GM23338 (cell line): Measurements from ENCODE around the gene RMND5B. TPM values are rescaled to one million over a fixed set of nuclear protein-coding genes. Genes with fewer than 3 reads are reported as not detected.

Experiments used
- ATAC-seq: fragments of 200-7000 bp; cut with Tn5 transposase; 3 replicates; pipeline ENCODE4 v1.9.1; 2020
- DNase-seq: peaks from one replicate; pipeline ENCODE4 v3.0.0-alpha.2; 2015; ENCODE audit warnings: low spot score
- H2AFZ ChIP-seq: fragments of 200-600 bp; sonication (generic); 2 replicates; pipeline ENCODE4 v1.8.0; 2016; ENCODE audit warnings: antibody characterized with exemption, mild to moderate bottlenecking, moderate library complexity
- H3F3A ChIP-seq: fragments of 200-600 bp; sonication (generic); replicated peaks from 2 replicates; pipeline ENCODE4 v1.8.0; 2017; ENCODE audit warnings: antibody characterized with exemption, mixed run types, low read depth
- H3K27ac ChIP-seq: fragments of 200-600 bp; sonication (generic); 2 replicates; pipeline ENCODE4 v1.6.1; 2016; ENCODE audit warnings: low read depth
- H3K27me3 ChIP-seq: fragments of 200-600 bp; sonication (generic); 2 replicates; pipeline ENCODE4 v1.8.0; 2016; ENCODE audit warnings: mild to moderate bottlenecking, mixed run types, moderate library complexity; ENCODE audit not compliant: insufficient read depth
- H3K36me3 ChIP-seq: fragments of 200-600 bp; sonication (generic); 2 replicates; pipeline ENCODE4 v1.8.0; 2016; ENCODE audit warnings: mild to moderate bottlenecking; ENCODE audit not compliant: insufficient read depth
- H3K4me1 ChIP-seq: fragments of 200-600 bp; sonication (generic); 2 replicates; pipeline ENCODE4 v1.8.0; 2016; ENCODE audit warnings: mild to moderate bottlenecking, moderate library complexity; ENCODE audit not compliant: insufficient read depth
- H3K4me2 ChIP-seq: fragments of 200-600 bp; sonication (generic); 2 replicates; pipeline ENCODE4 v1.7.1; 2017; ENCODE audit warnings: mixed run types
- H3K4me3 ChIP-seq: fragments of 200-600 bp; sonication (generic); 2 replicates; pipeline ENCODE4 v1.6.1; 2016; ENCODE audit warnings: mixed run types
- H3K79me2 ChIP-seq: fragments of 200-600 bp; sonication (generic); replicated peaks from 2 replicates; pipeline ENCODE4 v1.8.0; 2017; ENCODE audit warnings: mild to moderate bottlenecking; ENCODE audit not compliant: insufficient read depth
- H3K9me2 ChIP-seq: fragments of 200-600 bp; sonication (generic); 2 replicates; pipeline ENCODE4 v1.8.0; 2017; ENCODE audit not compliant: insufficient read depth
- H4K20me1 ChIP-seq: fragments of 200-600 bp; sonication (generic); replicated peaks from 2 replicates; pipeline ENCODE4 v1.8.0; 2017; ENCODE audit warnings: mild to moderate bottlenecking; ENCODE audit not compliant: insufficient read depth
- H3K27ac Mint-ChIP-seq: 2 replicates; pipeline ENCODE4 v1.8.0; 2020; ENCODE audit warnings: inconsistent platforms, mild to moderate bottlenecking, moderate library complexity, mixed read lengths
- H3K27me3 Mint-ChIP-seq: 3 replicates; pipeline ENCODE4 v1.8.0; 2022; ENCODE audit warnings: low read depth, mild to moderate bottlenecking, moderate library complexity, mixed read lengths, inconsistent platforms; ENCODE audit not compliant: insufficient read depth, poor library complexity
- H3K36me3 Mint-ChIP-seq: 3 replicates; pipeline ENCODE4 v1.8.0; 2021; ENCODE audit warnings: low read depth, mild to moderate bottlenecking, inconsistent platforms, moderate library complexity, mixed read lengths
- H3K4me1 Mint-ChIP-seq: 3 replicates; pipeline ENCODE4 v1.8.0; 2020; ENCODE audit warnings: mild to moderate bottlenecking, inconsistent platforms, mixed read lengths
- H3K4me3 Mint-ChIP-seq: 3 replicates; pipeline ENCODE4 v1.8.0; 2021; ENCODE audit warnings: moderate library complexity, mild to moderate bottlenecking, inconsistent platforms, mixed read lengths
- H3K9me3 Mint-ChIP-seq: 3 replicates; pipeline ENCODE4 v1.8.0; 2020; ENCODE audit warnings: moderate library complexity, mild to moderate bottlenecking, inconsistent platforms, mixed read lengths
- EZH2phosphoT487 ChIP-seq: fragments of 200-600 bp; sonication (generic); IDR thresholded peaks from one replicate; pipeline ENCODE4 v1.8.1; 2018; ENCODE audit warnings: antibody characterized with exemption; ENCODE audit not compliant: unreplicated experiment
- polyA plus RNA-seq: library from polyadenylated mRNA; unstranded; fragments of >200 nt; fragmentation: Nextera tagmentation; extraction: Ambion mirVana; gene quantifications from 2 replicates; pipeline ENCODE4 v1.2.1, GENCODE V29; 2016
- total RNA-seq: library from RNA; depleted of rRNA; stranded (reverse); fragments of >200 nt; shearing (Covaris generic); gene quantifications from 2 replicates; pipeline ENCODE4 v1.2.3, GENCODE V29; 2014
- TF ChIP-seq, protein P1 (sequence below): fragments of 250-450 bp; sonication (Bioruptor Pico); IDR thresholded peaks from 2 replicates; pipeline ENCODE4 v1.5.0; 2020; ENCODE audit warnings: mild to moderate bottlenecking, moderate library complexity
- TF ChIP-seq, protein P2 (sequence below), 2 experiments: fragments of 200-600 bp in 1 of 2; sonication (generic) in 1 of 2; conservative IDR thresholded peaks; 2 replicates each; pipeline versions ENCODE4 v1.5.1 to v1.6.1; 2016 to 2017; ENCODE audit warnings: antibody characterized with exemption in 2 of 2, low read depth in 2 of 2, mild to moderate bottlenecking in 2 of 2, moderate library complexity in 1 of 2

Gene RMND5B
- total and polyA plus RNA-seq, 2 experiments from 2014 or later: 47.5 to 101 TPM

DNA sequence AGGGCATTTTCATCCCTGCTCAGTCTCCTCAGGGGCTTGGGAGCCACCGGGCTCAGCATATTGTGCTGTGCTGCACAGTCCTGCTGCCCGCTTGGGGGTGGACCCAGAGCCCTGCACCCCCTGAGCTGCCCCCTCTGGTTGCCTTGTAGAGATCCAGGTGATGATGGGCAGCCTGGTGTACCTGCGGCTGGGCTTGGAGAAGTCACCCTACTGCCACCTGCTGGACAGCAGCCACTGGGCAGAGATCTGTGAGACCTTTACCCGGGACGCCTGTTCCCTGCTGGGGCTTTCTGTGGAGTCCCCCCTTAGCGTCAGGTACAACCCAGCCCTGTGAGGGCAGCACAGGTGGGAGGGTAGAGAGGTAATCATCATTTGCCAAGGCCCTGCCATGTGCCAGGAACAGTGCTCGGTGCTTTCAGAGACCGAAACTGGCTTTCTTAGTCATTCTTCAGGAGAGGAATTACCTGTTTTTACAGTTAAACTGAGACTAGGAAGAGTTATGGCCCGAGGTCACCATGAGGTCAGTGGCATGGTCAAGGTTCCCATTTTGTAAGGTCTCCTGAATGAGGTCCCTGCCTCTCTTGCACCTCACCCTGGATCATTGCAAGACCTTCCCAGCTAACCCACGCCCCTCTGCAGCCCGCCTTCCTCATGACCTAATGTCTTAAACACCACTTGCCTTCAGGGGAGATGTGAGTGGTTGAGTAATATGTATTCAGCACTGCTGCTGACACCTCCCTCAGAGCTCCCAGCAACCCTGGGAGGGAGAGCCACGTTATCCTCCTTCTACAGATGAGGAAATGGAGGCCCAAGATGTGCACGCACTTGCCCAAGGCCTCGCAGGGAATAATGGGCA, 15.4 kb downstream of the RMND5B start:
- peaks cover 67% of the 10 kb centered on the region for H3F3A ChIP-seq
- Mint-ChIP-seq H3K4me1 (peaks cover 12% of the 10 kb centered on the region), H3K9me3 (no peaks in the 10 kb centered on the region), H3K4me3 (no peak overlapping the region), H3K27me3 (peaks cover 20% of the 10 kb centered on the region), H3K36me3 (peaks cover 96% of the 10 kb centered on the region), H3K27ac (no peak overlapping the region)
- no peaks in the 10 kb centered on the region for H3K9me2 ChIP-seq
- no peak overlapping the region for H2AFZ ChIP-seq
- H3K4me2 ChIP-seq: no peak overlapping the region
- H4K20me1 ChIP-seq: peaks cover 22% of the 10 kb centered on the region
- peaks cover 69% of the 10 kb centered on the region for H3K36me3 ChIP-seq
- ATAC-seq: peak; percentile 92
- H3K27me3 ChIP-seq: no peaks in the 10 kb centered on the region
- H3K79me2 ChIP-seq: no peaks in the 10 kb centered on the region; the same call in 1 of the 2 replicates
- H3K4me3 ChIP-seq: no peak overlapping the region
- DNase-seq: peak; percentile 94
- no peaks in the 10 kb centered on the region for H3K4me1 ChIP-seq
- TF ChIP-seq, protein P1, sequence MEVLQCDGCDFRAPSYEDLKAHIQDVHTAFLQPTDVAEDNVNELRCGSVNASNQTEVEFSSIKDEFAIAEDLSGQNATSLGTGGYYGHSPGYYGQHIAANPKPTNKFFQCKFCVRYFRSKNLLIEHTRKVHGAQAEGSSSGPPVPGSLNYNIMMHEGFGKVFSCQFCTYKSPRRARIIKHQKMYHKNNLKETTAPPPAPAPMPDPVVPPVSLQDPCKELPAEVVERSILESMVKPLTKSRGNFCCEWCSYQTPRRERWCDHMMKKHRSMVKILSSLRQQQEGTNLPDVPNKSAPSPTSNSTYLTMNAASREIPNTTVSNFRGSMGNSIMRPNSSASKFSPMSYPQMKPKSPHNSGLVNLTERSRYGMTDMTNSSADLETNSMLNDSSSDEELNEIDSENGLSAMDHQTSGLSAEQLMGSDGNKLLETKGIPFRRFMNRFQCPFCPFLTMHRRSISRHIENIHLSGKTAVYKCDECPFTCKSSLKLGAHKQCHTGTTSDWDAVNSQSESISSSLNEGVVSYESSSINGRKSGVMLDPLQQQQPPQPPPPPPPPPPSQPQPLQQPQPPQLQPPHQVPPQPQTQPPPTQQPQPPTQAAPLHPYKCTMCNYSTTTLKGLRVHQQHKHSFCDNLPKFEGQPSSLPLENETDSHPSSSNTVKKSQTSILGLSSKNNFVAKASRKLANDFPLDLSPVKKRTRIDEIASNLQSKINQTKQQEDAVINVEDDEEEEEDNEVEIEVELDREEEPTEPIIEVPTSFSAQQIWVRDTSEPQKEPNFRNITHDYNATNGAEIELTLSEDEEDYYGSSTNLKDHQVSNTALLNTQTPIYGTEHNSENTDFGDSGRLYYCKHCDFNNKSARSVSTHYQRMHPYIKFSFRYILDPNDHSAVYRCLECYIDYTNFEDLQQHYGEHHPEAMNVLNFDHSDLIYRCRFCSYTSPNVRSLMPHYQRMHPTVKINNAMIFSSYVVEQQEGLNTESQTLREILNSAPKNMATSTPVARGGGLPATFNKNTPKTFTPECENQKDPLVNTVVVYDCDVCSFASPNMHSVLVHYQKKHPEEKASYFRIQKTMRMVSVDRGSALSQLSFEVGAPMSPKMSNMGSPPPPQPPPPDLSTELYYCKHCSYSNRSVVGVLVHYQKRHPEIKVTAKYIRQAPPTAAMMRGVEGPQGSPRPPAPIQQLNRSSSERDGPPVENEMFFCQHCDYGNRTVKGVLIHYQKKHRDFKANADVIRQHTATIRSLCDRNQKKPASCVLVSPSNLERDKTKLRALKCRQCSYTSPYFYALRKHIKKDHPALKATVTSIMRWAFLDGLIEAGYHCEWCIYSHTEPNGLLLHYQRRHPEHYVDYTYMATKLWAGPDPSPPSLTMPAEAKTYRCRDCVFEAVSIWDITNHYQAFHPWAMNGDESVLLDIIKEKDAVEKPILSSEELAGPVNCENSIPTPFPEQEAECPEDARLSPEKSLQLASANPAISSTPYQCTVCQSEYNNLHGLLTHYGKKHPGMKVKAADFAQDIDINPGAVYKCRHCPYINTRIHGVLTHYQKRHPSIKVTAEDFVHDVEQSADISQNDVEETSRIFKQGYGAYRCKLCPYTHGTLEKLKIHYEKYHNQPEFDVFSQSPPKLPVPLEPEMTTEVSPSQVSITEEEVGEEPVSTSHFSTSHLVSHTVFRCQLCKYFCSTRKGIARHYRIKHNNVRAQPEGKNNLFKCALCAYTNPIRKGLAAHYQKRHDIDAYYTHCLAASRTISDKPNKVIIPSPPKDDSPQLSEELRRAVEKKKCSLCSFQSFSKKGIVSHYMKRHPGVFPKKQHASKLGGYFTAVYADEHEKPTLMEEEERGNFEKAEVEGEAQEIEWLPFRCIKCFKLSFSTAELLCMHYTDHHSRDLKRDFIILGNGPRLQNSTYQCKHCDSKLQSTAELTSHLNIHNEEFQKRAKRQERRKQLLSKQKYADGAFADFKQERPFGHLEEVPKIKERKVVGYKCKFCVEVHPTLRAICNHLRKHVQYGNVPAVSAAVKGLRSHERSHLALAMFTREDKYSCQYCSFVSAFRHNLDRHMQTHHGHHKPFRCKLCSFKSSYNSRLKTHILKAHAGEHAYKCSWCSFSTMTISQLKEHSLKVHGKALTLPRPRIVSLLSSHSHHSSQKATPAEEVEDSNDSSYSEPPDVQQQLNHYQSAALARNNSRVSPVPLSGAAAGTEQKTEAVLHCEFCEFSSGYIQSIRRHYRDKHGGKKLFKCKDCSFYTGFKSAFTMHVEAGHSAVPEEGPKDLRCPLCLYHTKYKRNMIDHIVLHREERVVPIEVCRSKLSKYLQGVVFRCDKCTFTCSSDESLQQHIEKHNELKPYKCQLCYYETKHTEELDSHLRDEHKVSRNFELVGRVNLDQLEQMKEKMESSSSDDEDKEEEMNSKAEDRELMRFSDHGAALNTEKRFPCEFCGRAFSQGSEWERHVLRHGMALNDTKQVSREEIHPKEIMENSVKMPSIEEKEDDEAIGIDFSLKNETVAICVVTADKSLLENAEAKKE (CRISPR knock-in tag): no peak
- TF ChIP-seq EZH2phosphoT487: no peak
- TF ChIP-seq, protein P2, sequence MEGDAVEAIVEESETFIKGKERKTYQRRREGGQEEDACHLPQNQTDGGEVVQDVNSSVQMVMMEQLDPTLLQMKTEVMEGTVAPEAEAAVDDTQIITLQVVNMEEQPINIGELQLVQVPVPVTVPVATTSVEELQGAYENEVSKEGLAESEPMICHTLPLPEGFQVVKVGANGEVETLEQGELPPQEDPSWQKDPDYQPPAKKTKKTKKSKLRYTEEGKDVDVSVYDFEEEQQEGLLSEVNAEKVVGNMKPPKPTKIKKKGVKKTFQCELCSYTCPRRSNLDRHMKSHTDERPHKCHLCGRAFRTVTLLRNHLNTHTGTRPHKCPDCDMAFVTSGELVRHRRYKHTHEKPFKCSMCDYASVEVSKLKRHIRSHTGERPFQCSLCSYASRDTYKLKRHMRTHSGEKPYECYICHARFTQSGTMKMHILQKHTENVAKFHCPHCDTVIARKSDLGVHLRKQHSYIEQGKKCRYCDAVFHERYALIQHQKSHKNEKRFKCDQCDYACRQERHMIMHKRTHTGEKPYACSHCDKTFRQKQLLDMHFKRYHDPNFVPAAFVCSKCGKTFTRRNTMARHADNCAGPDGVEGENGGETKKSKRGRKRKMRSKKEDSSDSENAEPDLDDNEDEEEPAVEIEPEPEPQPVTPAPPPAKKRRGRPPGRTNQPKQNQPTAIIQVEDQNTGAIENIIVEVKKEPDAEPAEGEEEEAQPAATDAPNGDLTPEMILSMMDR (conservative IDR thresholded peaks at IDR 0.05; ENCODE audit: low read depth in 2 of 2): peak; percentile 79 to 96
- no peak overlapping the region for H3K27ac ChIP-seq
